HG03103 (cell line): ENCODE data around the gene F11R.
"Not testable (repeated sequence)": the region's sequence is repeated elsewhere in the genome, so short reads cannot be mapped to it uniquely, and the experiment has no call there.

Source experiments
- ATAC-seq: cut with Tn5 transposase; IDR thresholded peaks from one replicate; pipeline ENCODE4 v1.9.1; 2021; ENCODE audit warnings: low read depth; ENCODE audit not compliant: unreplicated experiment

The F11R gene

DNA sequence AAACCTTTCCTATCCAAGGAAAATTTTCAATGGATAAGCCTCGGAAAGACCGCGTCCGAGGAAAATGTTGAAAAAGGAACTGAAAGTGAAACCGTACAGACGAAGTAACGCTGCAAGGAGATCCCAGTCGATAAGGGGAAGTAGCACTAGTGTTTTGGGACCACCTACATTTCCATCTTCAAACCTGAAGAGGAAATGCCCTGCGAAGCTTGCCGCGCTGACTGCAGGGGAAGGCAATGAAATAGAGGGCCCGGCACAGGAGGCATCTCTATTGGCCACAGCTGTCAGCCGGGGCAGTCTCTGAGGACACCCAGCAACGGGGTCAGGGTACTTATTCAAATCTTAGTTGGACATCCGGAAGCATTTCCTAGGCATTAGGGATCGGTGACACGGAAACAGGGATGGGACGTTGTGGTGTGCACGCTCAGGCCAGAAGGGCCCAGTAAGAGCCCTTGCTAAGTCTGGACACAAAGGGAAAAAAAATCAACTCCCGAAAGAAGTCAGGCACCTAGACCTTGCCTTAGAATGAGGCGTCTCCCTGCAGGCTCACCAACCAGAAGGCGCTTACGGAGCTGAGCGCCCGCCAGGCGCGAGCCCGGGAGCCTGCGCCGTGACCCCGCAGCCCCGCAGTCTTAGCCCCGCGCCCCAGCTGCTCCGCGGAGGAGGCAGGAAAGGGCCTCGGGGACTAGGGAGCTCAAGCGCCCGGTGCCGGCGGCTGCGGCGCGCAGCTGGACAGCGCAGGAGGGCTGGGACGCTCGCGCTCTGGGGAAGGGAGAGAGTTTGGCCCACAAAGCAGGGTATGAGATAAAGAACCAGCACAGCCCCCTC, 24.2 kb upstream of the F11R start:
- ATAC-seq: peak; percentile 39

DNA sequence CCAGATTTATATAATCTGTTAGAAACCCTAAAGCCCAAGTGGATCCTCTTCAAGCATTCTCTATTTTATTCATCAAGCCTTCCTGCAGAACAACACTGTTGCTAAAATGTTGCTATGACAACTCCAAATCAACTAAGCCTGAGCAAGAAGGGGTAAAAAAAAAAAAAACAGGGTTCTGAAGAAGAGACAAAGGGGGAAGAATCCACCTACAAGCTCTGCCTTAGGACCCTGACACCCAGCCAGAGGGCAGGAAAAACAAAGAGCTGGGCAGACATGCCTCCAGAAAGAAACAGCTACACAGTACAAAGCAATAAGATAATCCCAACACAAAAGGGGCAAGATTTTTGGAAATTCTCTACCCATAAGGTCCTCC, 23.6 kb upstream of the F11R start:
- ATAC-seq: no peak

DNA sequence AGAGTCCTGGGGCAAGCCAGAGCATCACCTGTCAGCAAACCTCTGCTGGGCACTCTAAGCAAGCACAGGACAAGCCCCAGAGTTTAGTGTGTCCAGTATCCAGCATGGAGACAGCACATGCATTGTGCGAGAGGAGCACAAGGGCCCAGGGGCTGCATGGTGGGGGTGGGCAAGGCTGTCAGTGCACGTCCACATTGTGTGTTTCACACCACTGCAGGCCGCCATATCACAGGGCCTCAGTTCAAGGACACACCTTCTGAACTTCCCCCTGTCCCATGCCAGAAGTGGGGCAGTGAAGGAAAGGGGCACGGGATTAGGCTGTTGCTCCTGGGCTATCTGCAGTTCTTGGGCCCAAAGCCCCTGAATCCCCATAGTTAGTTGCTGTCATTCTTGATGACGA, 18.6 kb upstream of the F11R start:
- no peak for ATAC-seq

DNA sequence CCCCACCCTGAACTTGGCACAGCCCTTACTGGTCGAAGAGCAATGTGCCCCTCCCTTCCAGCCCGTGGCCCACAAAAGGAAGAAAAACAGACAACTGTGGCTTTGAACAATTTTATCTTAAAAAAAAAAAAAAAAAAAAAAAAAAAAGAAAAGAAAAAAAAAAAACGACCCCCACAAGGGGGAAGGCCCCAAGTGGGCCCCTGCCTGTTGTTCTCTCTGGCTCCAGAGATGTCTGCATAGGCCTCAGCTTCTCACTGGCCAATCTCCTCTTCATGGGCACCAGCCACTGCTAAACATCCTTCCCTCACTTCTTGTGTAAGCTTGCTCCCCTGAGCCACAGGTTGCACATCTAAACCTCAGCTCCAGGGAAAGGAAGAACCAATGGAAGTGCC, 18.2 kb upstream of the F11R start:
- ATAC-seq: no peak

DNA sequence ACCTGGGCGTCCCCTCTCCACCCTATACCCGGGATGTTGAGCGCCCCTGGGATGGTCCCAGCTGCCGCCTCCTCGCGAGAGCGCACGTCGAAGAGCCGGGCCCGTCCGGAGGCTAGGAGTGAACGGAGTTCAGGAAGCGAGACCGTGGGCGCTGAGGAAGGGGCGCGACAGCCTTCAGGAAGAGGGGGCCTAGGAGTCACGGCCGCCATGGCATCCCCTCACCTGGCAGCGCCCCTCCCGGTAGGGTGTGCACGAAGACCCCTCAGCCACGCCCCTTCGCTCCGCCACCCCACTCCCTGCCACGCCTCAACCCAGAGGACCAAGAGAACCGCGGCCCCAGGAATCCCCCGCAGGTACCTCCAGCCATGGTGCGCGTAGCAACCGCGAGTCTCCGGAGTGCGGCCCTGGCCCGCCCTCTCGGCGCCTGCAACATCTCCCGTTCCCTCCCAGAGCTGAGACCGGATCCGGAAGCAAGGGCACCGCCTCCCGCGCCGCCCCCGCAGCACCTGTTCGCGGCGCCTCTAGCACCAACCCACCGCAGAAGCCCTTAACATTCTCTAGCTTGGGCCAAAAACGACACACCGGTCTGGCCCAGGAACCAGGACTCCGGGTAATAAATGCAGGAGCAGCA, 17.7 kb upstream of the F11R start, which contains the start of gene TSTD1:
Gene TSTD1, minus strand, starts transcription at position 442 of the 631 bp plus-strand sequence. Its CDS starts 75 bp downstream, at position 367.
- ATAC-seq: peak; percentile 85

DNA sequence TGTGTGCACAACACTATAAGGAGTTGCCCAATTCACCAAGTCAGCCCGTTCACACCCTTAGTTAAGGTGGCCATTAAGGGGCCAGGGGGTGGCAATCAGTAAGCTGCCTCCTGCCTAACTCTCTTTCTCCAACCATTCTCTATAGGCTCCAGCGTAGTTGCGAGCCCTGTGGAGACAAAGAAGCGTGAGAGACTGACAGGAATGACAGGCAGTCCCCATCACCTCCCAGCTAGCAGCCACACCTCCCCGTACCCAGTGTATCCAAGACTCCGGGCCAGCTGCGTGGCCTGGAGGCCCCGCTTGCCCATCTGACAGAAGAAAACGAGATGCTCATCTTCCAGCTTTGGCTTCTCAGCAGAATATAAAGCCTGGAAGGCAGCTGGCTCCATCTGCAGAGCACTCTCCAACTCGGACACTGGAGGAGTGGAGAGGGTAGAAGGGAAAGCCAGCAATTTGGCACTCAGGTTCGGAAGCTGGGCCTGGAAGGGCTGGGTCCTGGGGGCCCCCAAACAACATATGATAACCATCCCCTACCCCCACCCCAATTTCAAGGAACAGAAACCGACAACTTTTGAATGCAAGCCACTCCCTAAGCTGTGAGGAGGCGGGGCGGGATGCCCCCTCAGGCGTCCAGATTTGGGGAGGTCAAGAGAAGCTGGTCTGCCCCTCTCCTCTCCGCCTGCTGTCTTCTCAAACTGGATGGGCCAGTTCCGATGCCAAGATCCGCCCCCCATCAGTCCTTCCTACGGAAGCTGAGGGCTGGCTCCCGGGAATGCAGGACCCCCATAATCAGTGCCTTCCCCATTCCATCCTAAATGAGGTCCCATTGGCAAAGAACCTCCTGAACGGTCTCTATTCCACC, 16.9 kb upstream of the F11R start:
- ATAC-seq: no peak

DNA sequence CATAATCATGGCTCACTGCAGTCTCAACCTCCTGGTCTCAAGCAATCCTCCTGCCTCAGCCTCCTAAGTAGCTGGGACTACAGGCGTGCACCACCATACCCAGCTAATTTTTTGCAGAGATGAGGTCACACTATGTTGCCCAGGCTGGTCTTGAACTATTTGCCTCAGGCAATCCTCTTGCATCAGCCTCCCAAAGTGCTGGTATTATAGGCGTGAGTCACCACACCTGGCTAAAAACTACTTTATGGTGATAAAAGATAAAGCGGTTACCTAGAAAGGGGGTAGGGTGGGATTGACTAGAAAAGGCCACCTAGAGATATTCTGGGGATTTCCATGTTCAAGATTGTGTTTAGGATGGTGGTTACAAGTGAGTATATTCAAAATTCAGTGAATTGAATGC, 12.8 kb upstream of the F11R start:
- ATAC-seq: no peak

DNA sequence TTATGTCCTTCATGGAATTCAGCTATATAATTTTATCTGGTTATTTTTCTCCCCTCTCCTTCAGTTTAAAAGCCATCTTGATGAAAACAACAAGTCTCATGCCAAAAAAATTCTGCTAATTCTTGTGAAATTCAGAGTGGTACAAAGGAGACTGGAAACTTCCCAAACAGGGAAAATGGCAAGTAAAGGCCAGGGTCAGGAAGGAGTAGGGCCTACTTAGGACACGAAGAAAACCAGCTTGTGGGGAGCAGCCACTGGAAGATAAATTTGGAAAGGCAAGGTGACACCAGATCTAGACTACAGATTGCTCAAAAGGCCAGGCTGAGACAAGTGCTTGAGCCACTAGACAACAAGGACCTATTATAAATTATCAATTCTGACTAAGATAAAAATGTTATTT, 11.5 kb upstream of the F11R start:
- ATAC-seq: no peak

DNA sequence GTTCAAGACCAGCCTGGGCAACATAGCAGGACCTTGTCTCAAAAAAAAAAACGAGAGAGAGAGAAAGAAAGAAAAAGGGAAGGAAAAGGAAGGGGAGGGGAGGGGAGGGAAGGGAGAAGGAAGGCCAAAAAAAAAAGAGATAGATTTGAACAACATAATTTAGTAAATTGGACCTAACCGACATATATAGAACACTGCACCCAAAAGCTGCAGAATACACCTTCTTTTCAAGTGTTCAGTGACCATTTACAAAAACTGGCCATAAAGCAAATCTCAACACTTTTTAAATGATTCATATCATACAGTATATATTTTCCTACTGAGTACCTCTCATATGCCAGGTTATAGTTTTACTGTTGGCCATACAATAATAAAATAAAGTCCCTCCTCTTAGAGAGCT, 10.9 kb upstream of the F11R start:
- ATAC-seq: no peak

DNA sequence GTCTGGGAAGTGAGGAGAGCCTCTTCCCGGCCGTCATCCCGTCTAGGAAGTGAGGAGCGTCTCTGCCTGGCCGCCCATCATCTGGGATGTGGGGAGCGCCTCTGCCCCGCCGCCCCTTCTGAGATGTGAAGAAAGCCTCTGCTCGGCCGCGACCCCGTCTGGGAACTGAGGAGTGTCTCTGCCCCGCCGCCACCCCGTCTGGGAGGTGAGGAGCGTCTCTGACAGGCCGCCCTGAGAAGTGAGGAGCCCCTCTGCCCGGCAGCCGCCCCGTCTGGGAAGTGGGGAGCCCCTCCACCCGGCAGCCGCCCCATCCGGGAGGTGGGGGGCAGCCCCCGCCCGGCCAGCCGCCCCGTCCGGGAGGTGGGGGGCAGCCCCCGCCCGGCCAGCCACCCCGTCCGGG, 8.5 kb upstream of the F11R start:
- not testable (repeated sequence) for ATAC-seq

DNA sequence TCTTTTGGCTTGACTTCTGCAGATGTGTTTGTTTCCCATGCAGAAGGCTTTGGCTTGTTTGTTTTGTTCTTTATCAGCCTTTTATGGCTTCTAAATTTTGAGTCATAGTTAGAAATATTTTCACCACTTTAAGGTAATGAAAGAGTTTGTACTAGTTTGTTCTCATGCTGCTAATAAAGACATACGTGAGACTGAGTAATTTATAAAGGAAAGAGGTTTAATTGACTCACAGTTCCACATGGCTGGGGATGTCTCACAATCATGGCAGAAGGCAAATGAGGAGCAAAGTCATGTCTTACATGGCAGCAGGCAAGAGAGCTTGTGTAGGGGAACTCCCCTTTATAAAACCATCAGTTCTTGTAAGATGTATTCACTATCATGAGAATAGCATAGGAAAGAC, 6.0 kb upstream of the F11R start:
- not testable (repeated sequence) for ATAC-seq

DNA sequence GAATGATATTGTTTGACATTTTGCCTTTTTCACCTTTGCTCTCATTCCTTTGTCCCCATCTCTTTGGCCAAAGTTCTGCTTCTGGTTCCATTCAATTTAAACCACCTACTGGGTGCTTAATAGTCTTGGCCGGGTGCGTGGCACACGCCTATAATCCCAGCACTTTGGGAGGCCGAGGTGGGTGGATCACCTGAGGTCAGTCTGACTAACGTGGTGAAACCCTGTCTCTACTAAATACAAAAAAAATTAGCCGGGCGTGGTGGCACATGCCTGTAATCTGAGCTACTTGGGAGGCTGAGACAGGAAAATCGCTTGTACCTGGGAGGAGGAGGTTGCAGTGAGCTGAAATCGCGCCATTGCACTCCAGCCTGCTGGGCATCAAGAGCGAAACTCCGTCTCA, 1.5 kb upstream of the F11R start:
- not testable (repeated sequence) for ATAC-seq

DNA sequence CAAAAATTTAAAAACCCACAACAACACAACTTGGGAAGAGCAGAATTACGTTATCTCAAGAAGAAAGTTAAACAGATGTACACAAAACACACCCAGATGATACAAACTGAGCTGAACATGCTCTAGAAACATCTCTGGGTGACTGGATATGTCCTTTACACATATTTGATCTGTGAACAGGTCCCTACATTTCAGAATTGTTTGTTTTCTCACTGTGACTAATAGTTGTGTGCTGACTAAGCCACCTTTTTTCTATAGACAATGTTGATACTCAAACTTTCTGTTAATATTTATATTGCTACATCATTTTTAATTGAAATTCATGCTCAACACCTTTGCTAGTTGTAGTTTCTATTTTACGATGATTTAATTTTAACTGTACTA, 1.0 kb upstream of the F11R start:
- ATAC-seq: no peak

DNA sequence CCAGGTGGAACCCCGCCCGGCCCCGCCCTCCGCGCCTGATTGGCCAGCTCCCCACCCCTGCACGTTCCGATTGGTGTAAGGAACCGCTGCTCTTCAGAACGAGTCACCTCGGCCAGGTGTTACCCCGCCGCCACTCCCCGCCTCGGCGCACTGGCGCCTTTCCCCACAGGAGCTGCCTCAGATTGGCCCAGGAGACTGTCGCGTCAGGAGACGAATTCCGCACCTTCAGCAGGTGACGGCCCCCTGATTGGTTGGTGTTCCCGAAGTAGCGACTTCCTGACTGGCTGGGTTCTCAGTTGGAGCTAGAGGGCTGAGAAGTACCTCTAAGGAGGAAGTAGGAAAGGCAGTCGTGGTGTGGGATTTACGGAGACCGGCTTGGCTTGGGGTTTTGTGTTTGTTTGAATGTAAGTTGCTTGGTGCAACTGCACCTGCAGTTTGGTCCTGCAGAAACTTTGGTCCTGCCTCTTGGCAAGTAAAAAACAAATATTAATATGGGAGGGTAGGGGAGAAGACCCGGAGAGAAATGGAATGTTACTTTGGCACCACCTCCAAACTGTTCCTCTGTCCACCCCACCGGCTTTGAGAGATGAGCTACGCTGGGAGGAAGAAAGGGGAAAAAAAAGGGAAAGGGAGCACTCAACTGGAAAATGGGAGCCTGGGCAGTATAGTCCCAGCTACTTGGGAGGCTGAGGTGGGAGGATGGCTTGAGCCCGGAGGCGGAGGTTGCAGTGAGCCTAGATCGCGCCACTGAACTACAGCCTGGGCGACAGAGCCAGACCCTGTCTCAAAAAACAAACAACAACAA, 415 bp upstream of the F11R start:
- peak; percentile 84 for ATAC-seq

DNA sequence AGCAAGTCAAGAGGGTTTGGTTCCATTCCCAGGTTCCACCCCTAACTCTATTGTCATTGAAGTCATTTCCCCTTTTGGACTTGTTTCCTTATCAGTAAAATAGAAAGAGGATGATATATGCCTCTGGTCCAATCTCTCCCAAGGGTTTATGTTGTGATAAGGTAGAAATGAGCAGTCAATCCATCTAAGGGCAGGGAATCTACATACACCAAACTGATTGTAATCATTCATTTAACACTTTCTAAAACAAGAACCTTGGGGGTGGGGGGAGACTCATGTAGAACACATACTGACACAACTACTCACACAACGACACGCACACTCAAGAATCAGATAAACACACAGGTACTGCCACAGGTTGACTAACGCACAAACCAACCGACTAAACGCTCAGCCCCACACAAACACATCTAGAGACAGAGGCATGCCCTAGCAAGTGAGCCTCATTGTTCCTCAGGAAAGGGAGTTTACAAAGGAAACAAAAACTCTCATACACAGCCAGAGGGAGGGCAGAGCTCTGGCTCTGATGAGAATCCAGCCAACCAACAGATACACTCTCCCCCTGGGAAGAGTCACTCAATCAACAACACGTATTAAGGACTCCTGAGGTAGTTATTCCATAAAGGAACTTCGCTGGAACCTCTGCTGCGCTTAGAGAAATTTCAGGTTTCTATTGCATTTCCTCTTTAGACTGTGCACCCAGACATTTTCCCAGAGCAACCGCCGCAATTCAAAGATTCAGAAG, 1.0 kb downstream of the F11R start:
- no peak for ATAC-seq

DNA sequence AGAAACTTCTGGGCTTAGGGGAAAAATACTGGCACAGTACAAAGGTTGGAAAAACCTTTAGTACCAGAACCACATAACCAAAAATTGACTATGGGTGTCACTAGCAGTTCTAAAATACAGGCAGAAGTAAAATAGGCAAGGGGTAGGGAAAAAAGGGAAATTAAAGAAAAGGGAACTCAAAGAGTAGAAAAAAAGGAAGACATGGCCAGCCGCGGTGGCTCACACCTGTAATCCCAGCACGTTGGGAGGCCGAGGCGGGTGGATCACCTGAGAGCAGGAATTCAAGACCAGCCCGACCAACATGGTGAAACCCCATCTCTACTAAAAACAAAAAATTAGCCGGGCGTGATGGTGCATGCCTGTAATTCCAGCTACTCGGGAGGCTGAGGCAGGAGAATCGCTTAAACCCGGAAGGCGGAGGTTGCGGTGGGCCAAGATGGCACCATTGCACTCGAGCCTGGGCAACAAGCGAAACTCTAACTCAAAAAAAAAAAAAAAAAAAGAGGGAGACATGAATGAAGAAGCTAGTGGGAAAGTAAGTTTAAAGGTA, 1.8 kb downstream of the F11R start:
- ATAC-seq: not testable (repeated sequence)

DNA sequence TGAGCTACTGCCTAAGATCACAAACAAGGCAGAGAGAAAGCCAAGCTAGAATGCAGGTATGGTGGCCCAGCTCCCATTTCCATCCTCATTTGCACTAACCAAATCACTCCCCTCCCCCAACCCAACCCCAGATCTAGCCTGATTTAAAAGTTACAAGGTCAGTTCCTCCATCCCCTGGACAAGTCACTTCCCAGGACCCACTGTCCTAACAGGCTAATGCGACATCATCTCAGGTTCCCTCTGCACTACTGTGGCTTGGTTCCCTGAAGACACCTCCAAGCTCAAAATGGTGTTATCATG, 2.4 kb downstream of the F11R start:
- ATAC-seq: no peak

DNA sequence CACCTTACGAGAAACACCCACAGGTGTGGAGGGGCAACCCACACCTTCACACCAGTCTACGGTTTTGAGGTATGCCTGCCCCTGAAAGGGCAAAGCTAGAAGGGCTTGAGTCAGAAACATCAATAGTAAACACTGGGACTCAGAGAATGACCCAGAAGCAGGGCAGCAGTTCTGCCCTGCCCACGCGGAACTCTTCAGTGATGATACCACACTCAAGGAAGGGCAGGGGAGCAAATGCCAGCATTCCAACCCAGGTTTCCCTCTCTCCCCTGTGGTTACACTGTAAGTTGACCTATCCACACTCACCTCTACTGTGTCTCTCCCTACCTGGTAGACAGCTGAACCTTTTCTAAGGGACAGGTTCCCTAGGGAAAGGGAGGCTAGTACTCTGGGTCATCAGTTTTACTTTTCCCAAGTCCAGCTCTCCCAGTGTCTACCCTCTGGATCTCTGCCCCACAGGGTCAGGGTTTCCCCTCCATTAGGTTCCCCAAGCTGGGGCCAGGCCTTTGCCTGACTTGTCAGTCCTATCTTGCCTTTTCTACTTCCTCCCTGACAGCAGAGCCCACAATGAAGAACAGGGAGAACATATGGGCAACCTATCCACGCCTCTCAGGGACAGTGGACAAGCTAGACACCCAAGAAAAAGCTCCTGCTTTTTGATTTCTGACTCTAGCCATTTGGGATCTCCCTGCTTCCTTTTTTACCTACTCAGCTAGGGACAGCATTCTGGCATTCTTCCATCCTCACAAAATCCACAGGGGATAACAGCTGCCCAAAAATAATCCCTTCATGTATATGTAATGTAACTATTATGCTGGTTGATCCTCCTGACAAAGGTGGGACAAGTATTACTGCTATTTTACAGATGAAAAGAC, 3.0 kb downstream of the F11R start:
- ATAC-seq: no peak

DNA sequence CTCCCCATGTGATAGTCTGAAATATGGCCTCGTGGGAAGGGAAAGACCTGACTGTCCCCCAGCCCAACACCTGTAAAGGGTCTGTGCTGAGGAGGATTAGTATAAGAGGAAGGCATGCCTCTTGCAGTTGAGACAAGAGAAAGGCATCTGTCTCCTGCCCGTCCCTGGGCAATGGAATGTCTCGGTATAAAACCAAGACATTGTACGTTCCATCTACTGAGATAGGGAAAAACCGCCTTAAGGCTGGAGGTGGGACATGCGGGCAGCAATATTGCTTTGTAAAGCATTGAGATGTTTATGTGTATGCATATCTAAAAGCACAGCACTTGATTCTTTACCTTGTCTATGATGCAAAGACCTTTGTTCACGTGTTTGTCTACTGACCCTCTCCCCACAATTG, 3.8 kb downstream of the F11R start:
- not testable (repeated sequence) for ATAC-seq
